GM12891 (cell line): ENCODE results near the gene ITGB6.
A peak's percentile ranks its signal among the peaks of the same experiment; 100 is the strongest.

Experiments used
- PAX5 ChIP-seq: IDR thresholded peaks from 2 replicates; pipeline ENCODE4 v1.6.1; 2011; ENCODE audit warnings: low read length, moderate library complexity, mild to moderate bottlenecking; ENCODE audit not compliant: insufficient read depth, severe bottlenecking
- POLR2A ChIP-seq: IDR thresholded peaks from 2 replicates; pipeline ENCODE4 v1.6.1; 2011; ENCODE audit warnings: low read depth, low read length, control low read depth
- POLR2AphosphoS5 ChIP-seq: IDR thresholded peaks from 2 replicates; pipeline ENCODE4 v1.6.1; 2011; ENCODE audit warnings: low read depth, low read length, control low read depth
- POU2F2 ChIP-seq: IDR thresholded peaks from 2 replicates; pipeline ENCODE4 v1.6.1; 2011; ENCODE audit warnings: low read depth, mild to moderate bottlenecking, control low read depth, low read length, moderate library complexity
- SPI1 ChIP-seq: IDR thresholded peaks from 2 replicates; pipeline ENCODE4 v1.6.1; 2011; ENCODE audit warnings: low read depth, low read length, control low read depth
- TAF1 ChIP-seq: IDR thresholded peaks from 2 replicates; pipeline ENCODE4 v1.6.1; 2011; ENCODE audit warnings: low read depth, low read length, control low read depth

GRCh38 chr2:160096409-160096808 lies 103.7 kb downstream of the ITGB6 start:
- no peak for TF ChIP-seq POLR2A
- no peak for TF ChIP-seq POLR2AphosphoS5
- no peak for TF ChIP-seq TAF1
- TF ChIP-seq PAX5 = no peak
- peak; percentile 69 for TF ChIP-seq SPI1
- no peak for TF ChIP-seq POU2F2
